Measurements from ENCODE around the gene TAX1BP1. TPM values are rescaled to one million over a fixed set of nuclear protein-coding genes. Genes with fewer than 3 reads are reported as not detected.
"Not testable (repeated sequence)": the region's sequence is repeated elsewhere in the genome, so short reads cannot be mapped to it uniquely, and the experiment has no call there.

TAX1BP1 gene
- total RNA-seq, 6 experiments from 2014 or later, result 39.2 to 63.8 (median 47.4) TPM

- TF ChIP-seq POLR2A (IDR thresholded peaks at IDR 0.05) (no peak), CTCF (IDR thresholded peaks at IDR 0.05) (no peak)
- no peaks in the 10 kb centered on the region for H3K36me3 ChIP-seq
- H3K4me3 ChIP-seq, result no peak overlapping the region
- ATAC-seq (no peak), DNase-seq (no peak)
- intact Hi-C loops (cut with DNase I), result no loop called here
- no peak overlapping the region for H3K27ac ChIP-seq
- H3K4me1 ChIP-seq, result peaks cover 0 to 48% (median 5%) of the 10 kb centered on the region in 4 donors
- 85% methylated on average over 1 of the region's 2 CpGs for WGBS (ENCODE audit: insufficient coverage, low coverage, low lambda C conversion rate, missing lambda C conversion rate)
- H3K27me3 ChIP-seq, result no peaks in the 10 kb centered on the region
- H3K9me3 ChIP-seq, result no peaks in the 10 kb centered on the region
These were observed 2.3 kb upstream of the TAX1BP1 start for GRCh38 chr7:27737616-27738015.

- intact Hi-C loops (cut with DNase I), result no loop called here
- Histone ChIP-seq H3K36me3 (no peaks in the 10 kb centered on the region), H3K27ac (peak overlapping the region; percentile 91 to 98 (median 95)), H3K4me3 (peak overlapping the region; percentile 70 to 85 (median 82)), H3K4me1 (peaks cover 0 to 59% (median 9%) of the 10 kb centered on the region in 4 donors), H3K27me3 (no peaks in the 10 kb centered on the region), H3K9me3 (no peaks in the 10 kb centered on the region)
- ATAC-seq (peak; percentile 23 to 53 (median 42)), DNase-seq (no peak)
- no peak for TF ChIP-seq POLR2A (IDR thresholded peaks at IDR 0.05)
- no peak for TF ChIP-seq CTCF (IDR thresholded peaks at IDR 0.05)
- WGBS (ENCODE audit: insufficient coverage, low coverage, low lambda C conversion rate, missing lambda C conversion rate), result 1% methylated on average over 17 of the region's 17 CpGs
These were observed 557 bp upstream of the TAX1BP1 start for GRCh38 chr7:27739301-27739908.

GRCh38 chr7:27740449-27741086 lies 606 bp downstream of the TAX1BP1 start:
- H3K27ac ChIP-seq, result peak overlapping the region; percentile 91 to 98 (median 95)
- intact Hi-C loops (cut with DNase I), result no loop called here
- peak; percentile 84 to 93 (median 86) for ATAC-seq
- no peaks in the 10 kb centered on the region for H3K27me3 ChIP-seq
- peaks cover 0 to 62% (median 11%) of the 10 kb centered on the region in 4 donors for H3K4me1 ChIP-seq
- TF ChIP-seq CTCF (IDR thresholded peaks at IDR 0.05), result no peak
- TF ChIP-seq POLR2A (IDR thresholded peaks at IDR 0.05), result peak; percentile 6
- peak overlapping the region; percentile 70 to 85 (median 82) for H3K4me3 ChIP-seq
- 0% methylated on average over 25 of the region's 49 CpGs for WGBS (ENCODE audit: insufficient coverage, low coverage, low lambda C conversion rate, missing lambda C conversion rate)
- H3K36me3 ChIP-seq, result no peaks in the 10 kb centered on the region
- peak; percentile 95 to 97 (median 97) for DNase-seq
- no peaks in the 10 kb centered on the region for H3K9me3 ChIP-seq

- ATAC-seq, result not testable (repeated sequence)
These were observed 2.2 kb downstream of the TAX1BP1 start for GRCh38 chr7:27742091-27742710.

More at GRCh38 chr7:27742091-27742710, 2.2 kb downstream of the TAX1BP1 start:
- WGBS (ENCODE audit: insufficient coverage, low coverage, low lambda C conversion rate, missing lambda C conversion rate), result 70% methylated on average over 7 of the region's 11 CpGs
- DNase-seq; intact Hi-C loops (cut with DNase I); H3K9me3 ChIP-seq; H3K27ac ChIP-seq; H3K27me3 ChIP-seq; H3K4me3 ChIP-seq; H3K36me3 ChIP-seq: not testable (repeated sequence)
- H3K4me1 ChIP-seq, result peaks cover 0 to 66% (median 11%) of the 10 kb centered on the region in 4 donors
